Right lobe of liver (tissue), 6 donors: ENCODE results near the gene ZIC2. TPM values are rescaled to one million over a fixed set of nuclear protein-coding genes. Genes with fewer than 3 reads are reported as not detected.

ENCODE experiments used
- ATAC-seq, 4 donors: fragments of 200-7000 bp; cut with Tn5 transposase; one replicate each; pipeline ENCODE4 v1.9.1; 2020; ENCODE audit warnings: mild to moderate bottlenecking in 4 of 4, moderate library complexity in 4 of 4
- DNase-seq, 3 donors: peaks; one replicate each; pipeline ENCODE4 v3.0.0-alpha.2; 2020
- H3K27ac ChIP-seq, 3 donors: fragments of 200-600 bp; one replicate each; pipeline ENCODE4 v1.8.0; 2022
- H3K27me3 ChIP-seq, 2 donors: fragments of 200-600 bp; one replicate each; pipeline ENCODE4 v1.8.0; 2022
- H3K36me3 ChIP-seq, 4 donors: fragments of 200-600 bp; sonication (generic) in 1 of 4; one replicate each; pipeline versions ENCODE4 v1.5.1 to v1.8.0; 2017 to 2022; ENCODE audit warnings: control low read depth in 1 of 4
- H3K4me1 ChIP-seq, 4 donors: fragments of 200-600 bp; sonication (generic) in 1 of 4; one replicate each; pipeline versions ENCODE4 v1.5.1 to v1.8.0; 2017 to 2022; ENCODE audit warnings: control low read depth in 1 of 4
- H3K4me3 ChIP-seq, 3 donors: fragments of 200-600 bp; one replicate each; pipeline ENCODE4 v1.8.0; 2022
- H3K9me3 ChIP-seq, 4 donors: fragments of 200-600 bp; sonication (generic) in 1 of 4; one replicate each; pipeline versions ENCODE4 v1.5.1 to v1.8.0; 2017 to 2022; ENCODE audit warnings: control low read depth in 1 of 4
- POLR2A ChIP-seq: fragments of 450-650 bp; IDR thresholded peaks from one replicate; pipeline ENCODE4 v1.6.1; 2017; ENCODE audit warnings: antibody characterized with exemption, mild to moderate bottlenecking
- WGBS: methylation state at CpG from one replicate; pipeline ENCODE4 v1.1.6; 2018; ENCODE audit warnings: low coverage, low lambda C conversion rate; ENCODE audit not compliant: insufficient coverage; ENCODE audit errors: missing lambda C conversion rate; 5-methylcytosine and 5-hydroxymethylcytosine counted together
- intact Hi-C, 2 donors: fragments of 100-400 bp; cut with DNase I; formaldehyde crosslinking; loops; one replicate each; pipeline versions ENCODE4 v1.11.2 to v1.14.1; 2022
- total RNA-seq, 6 experiments: library from RNA; depleted of rRNA in 2 of 6; stranded (reverse); fragments of >200 nt in 2 of 6; fragmentation: NEBNext Ultra II Directional in 3 of 6; extraction: Animal tissue kit (Norgen Biotek cat#: 25700) in 3 of 6; gene quantifications; one replicate each; pipeline versions ENCODE4 v1.1.0 to v1.2.4, GENCODE V29; 2016 to 2023
- TF ChIP-seq, protein P1 (sequence below), 4 donors: fragments of 200-600 bp in 3 of 4; fragments of 450-650 bp in 1 of 4; IDR thresholded peaks; one replicate each; pipeline versions ENCODE4 v1.5.1 to v1.8.0; 2016 to 2022; ENCODE audit warnings: antibody characterized with exemption in 4 of 4, mild to moderate bottlenecking in 2 of 4
- donor health status: DM: no; HTN: yes; CAD: no.
- donor health status: DM: no; HTN: no; CAD: no.
- donor health status: DM: no; HTN: no; CAD: no.
- donor health status: DM: no; HTN: yes; CAD: no.
- donor health status: DM: no; HTN: yes; CAD: no.

The ZIC2 gene
- total RNA-seq, 6 experiments from 2014 or later: 0.24 TPM; not detected in 5

DNA sequence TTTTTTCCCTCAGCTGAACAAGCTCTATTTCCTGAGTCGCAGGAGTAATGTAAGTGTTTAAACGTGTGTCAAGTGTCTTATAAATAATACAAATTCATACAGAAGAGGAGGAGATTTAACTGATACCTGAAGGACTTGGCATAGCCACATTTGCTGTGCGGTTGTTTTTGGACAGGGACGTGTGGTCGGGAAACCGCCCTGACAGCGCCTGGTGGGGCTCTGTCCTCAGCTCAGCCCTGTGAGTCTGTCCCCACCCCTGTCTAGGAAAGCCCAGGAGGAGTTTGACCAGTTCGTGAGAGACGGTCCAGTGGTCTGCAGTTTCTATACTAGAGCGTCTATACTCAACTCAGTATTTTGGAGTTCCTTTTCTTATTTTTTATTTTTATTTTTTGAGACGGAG, 16.7 kb downstream of the ZIC2 start:
- no peak for TF ChIP-seq POLR2A
- TF ChIP-seq, protein P1, sequence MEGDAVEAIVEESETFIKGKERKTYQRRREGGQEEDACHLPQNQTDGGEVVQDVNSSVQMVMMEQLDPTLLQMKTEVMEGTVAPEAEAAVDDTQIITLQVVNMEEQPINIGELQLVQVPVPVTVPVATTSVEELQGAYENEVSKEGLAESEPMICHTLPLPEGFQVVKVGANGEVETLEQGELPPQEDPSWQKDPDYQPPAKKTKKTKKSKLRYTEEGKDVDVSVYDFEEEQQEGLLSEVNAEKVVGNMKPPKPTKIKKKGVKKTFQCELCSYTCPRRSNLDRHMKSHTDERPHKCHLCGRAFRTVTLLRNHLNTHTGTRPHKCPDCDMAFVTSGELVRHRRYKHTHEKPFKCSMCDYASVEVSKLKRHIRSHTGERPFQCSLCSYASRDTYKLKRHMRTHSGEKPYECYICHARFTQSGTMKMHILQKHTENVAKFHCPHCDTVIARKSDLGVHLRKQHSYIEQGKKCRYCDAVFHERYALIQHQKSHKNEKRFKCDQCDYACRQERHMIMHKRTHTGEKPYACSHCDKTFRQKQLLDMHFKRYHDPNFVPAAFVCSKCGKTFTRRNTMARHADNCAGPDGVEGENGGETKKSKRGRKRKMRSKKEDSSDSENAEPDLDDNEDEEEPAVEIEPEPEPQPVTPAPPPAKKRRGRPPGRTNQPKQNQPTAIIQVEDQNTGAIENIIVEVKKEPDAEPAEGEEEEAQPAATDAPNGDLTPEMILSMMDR (IDR thresholded peaks at IDR 0.05): no peak
- Histone ChIP-seq H3K36me3 (no peaks in the 10 kb centered on the region), H3K27me3 (peaks cover 24 to 48% of the 10 kb centered on the region in 2 donors), H3K9me3 (no peaks in the 10 kb centered on the region), H3K4me3 (no peak overlapping the region), H3K4me1 (no peaks in the 10 kb centered on the region), H3K27ac (no peak overlapping the region)
- 78% methylated on average over 11 of the region's 11 CpGs for WGBS
- no peak for DNase-seq
- intact Hi-C loops: no loop called here
- ATAC-seq: no peak

DNA sequence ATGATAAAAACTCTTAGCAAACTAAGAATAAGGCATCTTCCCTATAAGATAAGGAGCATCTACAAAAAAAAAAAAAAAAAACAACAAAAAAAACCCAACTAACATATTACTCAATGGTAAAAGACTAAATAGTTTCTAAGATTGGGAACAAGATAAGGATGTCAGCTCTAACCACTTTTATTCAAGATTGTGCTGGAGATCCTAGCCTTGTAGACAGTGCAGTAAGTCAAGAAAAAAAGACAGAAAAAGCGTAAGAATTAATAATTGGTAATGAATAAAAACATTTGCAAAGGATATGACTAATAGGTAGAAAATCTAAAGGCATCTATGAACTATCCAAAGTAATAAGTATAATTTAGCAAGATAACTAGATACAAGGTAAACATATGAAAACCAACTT, 33.0 kb downstream of the ZIC2 start:
- Histone ChIP-seq H3K36me3 (no peaks in the 10 kb centered on the region), H3K4me1 (no peaks in the 10 kb centered on the region), H3K27ac (no peak overlapping the region), H3K27me3 (no peaks in the 10 kb centered on the region), H3K4me3 (no peak overlapping the region), H3K9me3 (no peaks in the 10 kb centered on the region)
- no peak for DNase-seq
- no peak for ATAC-seq
- 85% methylated on average over 1 of the region's 1 CpG for WGBS
- intact Hi-C loops: no loop called here
- TF ChIP-seq, protein P1 (IDR thresholded peaks at IDR 0.05): no peak
- TF ChIP-seq POLR2A: no peak

DNA sequence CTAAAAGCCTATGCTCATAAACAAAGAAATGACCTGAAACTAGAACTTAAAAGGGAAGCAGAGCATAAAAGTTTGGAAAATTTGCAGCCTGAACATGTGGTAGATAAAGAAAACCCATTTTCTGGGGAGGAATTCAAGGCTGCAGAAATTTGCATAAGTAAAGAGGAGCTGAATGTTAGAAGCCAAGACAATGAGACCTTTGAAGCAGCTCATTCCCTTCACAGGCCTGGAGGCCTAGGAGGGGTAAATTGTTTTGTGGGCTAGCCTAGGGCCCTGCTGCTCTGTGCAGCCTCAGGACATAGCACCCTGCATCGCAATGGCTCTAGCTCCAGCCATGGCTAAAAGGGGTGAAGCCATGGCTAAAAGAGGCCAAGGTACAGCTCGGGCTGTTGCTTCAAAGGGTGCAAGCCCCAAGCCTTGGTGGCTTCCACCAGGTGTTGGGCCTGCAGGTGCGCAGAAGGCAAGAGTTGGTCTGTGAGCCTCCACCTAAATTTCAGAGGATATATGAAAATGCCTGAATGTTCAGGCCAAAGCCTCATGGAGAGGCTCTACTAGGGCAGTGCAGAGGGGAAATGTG, 38.3 kb downstream of the ZIC2 start:
- no peaks in the 10 kb centered on the region for H3K9me3 ChIP-seq
- no peaks in the 10 kb centered on the region for H3K27me3 ChIP-seq
- 95% methylated on average over 3 of the region's 3 CpGs for WGBS
- no peaks in the 10 kb centered on the region for H3K4me1 ChIP-seq
- no peak for ATAC-seq
- intact Hi-C loops: no loop called here
- H3K36me3 ChIP-seq: no peaks in the 10 kb centered on the region
- H3K4me3 ChIP-seq: no peak overlapping the region
- H3K27ac ChIP-seq: no peak overlapping the region
- DNase-seq: no peak
- TF ChIP-seq, protein P1 (IDR thresholded peaks at IDR 0.05): no peak
- no peak for TF ChIP-seq POLR2A

DNA sequence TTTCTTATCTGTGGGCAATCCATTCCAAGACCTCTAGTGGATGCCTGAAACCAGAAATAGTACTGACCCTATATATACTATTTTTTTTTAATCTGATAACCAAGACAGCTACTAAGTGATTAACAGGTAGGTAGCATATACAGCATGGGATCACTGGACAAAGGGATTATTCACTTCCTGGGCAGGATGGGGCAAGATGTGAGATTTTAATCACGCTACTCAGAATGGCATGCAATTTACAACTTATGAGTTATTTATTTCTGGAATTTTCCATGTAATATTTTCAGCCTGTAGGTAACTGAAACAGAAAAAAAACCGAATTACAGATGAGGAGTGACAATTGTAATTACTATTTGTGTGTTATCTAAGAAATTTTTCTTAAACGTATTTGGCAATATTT, 41.2 kb downstream of the ZIC2 start:
- no peaks in the 10 kb centered on the region for H3K27me3 ChIP-seq
- DNase-seq (no peak), ATAC-seq (no peak)
- no peaks in the 10 kb centered on the region for H3K4me1 ChIP-seq
- H3K9me3 ChIP-seq: no peaks in the 10 kb centered on the region
- H3K27ac ChIP-seq: no peak overlapping the region
- 78% methylated on average over 3 of the region's 3 CpGs for WGBS
- H3K4me3 ChIP-seq: no peak overlapping the region
- no peaks in the 10 kb centered on the region for H3K36me3 ChIP-seq
- TF ChIP-seq, protein P1 (IDR thresholded peaks at IDR 0.05): no peak
- no peak for TF ChIP-seq POLR2A
- intact Hi-C loops: no loop called here

DNA sequence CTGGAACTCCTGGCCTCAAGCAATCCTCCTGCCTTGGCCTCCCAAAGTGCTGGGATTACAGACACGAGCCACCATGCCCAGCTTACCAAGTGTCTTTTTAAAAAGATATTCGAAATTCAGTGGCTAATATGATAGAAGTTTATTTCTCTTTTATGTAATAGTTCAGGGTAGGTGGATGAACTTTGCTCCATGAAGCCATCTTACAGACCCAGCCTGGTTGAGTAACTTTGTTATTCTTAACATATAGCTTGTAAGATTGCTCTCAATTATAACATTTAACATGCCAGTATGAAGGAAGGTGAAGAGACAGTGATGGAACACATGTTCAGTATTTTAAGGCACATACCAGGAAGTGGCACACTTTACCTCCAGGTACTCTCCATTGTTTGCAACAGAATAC, 42.4 kb downstream of the ZIC2 start:
- ATAC-seq (peak in 1 of 4 donors; percentile 37), DNase-seq (no peak)
- H3K4me3 ChIP-seq: no peak overlapping the region
- H3K9me3 ChIP-seq: no peaks in the 10 kb centered on the region
- TF ChIP-seq, protein P1 (IDR thresholded peaks at IDR 0.05): no peak
- TF ChIP-seq POLR2A: no peak
- H3K36me3 ChIP-seq: no peaks in the 10 kb centered on the region
- no peaks in the 10 kb centered on the region for H3K27me3 ChIP-seq
- no peaks in the 10 kb centered on the region for H3K4me1 ChIP-seq
- intact Hi-C loops: no loop called here
- 90% methylated on average over 1 of the region's 2 CpGs for WGBS
- H3K27ac ChIP-seq: no peak overlapping the region
